ENCODE data around the gene RABL2A.
"Not testable (repeated sequence)": the region's sequence is repeated elsewhere in the genome, so short reads cannot be mapped to it uniquely, and the experiment has no call there.

RABL2A gene

GRCh38 chr2:113626616-113627330 is at the start of gene RABL2A:
Gene RABL2A (plus strand): TSS chr2:113627266. CDS start chr2:113628607, 1,341 bp downstream.
- peak; percentile 67 to 68 for DNase-seq (ENCODE audit: low read depth in 2 of 2)

- not testable (repeated sequence) for DNase-seq (ENCODE audit: low read depth in 2 of 2)
Measured at GRCh38 chr2:113578508-113578907, 48.6 kb upstream of the RABL2A start.

- DNase-seq (ENCODE audit: low read depth in 2 of 2), result not testable (repeated sequence)
Measured at GRCh38 chr2:113582473-113582872, 44.6 kb upstream of the RABL2A start.

- peak; percentile 46 to 70 for DNase-seq (ENCODE audit: low read depth in 2 of 2)
Measured at GRCh38 chr2:113583521-113584225, 43.4 kb upstream of the RABL2A start.

- not testable (repeated sequence) for DNase-seq (ENCODE audit: low read depth in 2 of 2)
Measured at GRCh38 chr2:113584311-113585092, 42.6 kb upstream of the RABL2A start.

- peak; percentile 20 to 57 for DNase-seq (ENCODE audit: low read depth in 2 of 2)
Measured at GRCh38 chr2:113587201-113587600, 39.9 kb upstream of the RABL2A start.

- not testable (repeated sequence) for DNase-seq (ENCODE audit: low read depth in 2 of 2)
Measured at GRCh38 chr2:113589591-113589990, 37.5 kb upstream of the RABL2A start.

GRCh38 chr2:113591926-113592325 is 35.1 kb upstream of the RABL2A start:
- not testable (repeated sequence) for DNase-seq (ENCODE audit: low read depth in 2 of 2)

- not testable (repeated sequence) for DNase-seq (ENCODE audit: low read depth in 2 of 2)
Measured at GRCh38 chr2:113593280-113593679, 33.8 kb upstream of the RABL2A start.

- DNase-seq (ENCODE audit: low read depth in 2 of 2), result not testable (repeated sequence)
Measured at GRCh38 chr2:113595725-113596124, 31.3 kb upstream of the RABL2A start.

GRCh38 chr2:113597164-113597563 is 29.9 kb upstream of the RABL2A start:
- not testable (repeated sequence) for DNase-seq (ENCODE audit: low read depth in 2 of 2)

- not testable (repeated sequence) for DNase-seq (ENCODE audit: low read depth in 2 of 2)
Measured at GRCh38 chr2:113597572-113597971, 29.5 kb upstream of the RABL2A start.

GRCh38 chr2:113598180-113598579 is 28.9 kb upstream of the RABL2A start:
- not testable (repeated sequence) for DNase-seq (ENCODE audit: low read depth in 2 of 2)

- DNase-seq (ENCODE audit: low read depth in 2 of 2), result not testable (repeated sequence)
Measured at GRCh38 chr2:113598738-113599137, 28.3 kb upstream of the RABL2A start.

- DNase-seq (ENCODE audit: low read depth in 2 of 2), result not testable (repeated sequence)
Measured at GRCh38 chr2:113599208-113599607, 27.9 kb upstream of the RABL2A start.

- DNase-seq (ENCODE audit: low read depth in 2 of 2), result peak; percentile 12 to 21
Measured at GRCh38 chr2:113602040-113602769, 24.9 kb upstream of the RABL2A start.

GRCh38 chr2:113602869-113603466 is 24.1 kb upstream of the RABL2A start:
- DNase-seq (ENCODE audit: low read depth in 2 of 2), result no peak

- DNase-seq (ENCODE audit: low read depth in 2 of 2), result peak; percentile 67 to 80
Measured at GRCh38 chr2:113603467-113604084, 23.5 kb upstream of the RABL2A start.

GRCh38 chr2:113604085-113604477 is 23.0 kb upstream of the RABL2A start:
- DNase-seq (ENCODE audit: low read depth in 2 of 2), result peak; percentile 78 to 88

- not testable (repeated sequence) for DNase-seq (ENCODE audit: low read depth in 2 of 2)
Measured at GRCh38 chr2:113604661-113605060, 22.4 kb upstream of the RABL2A start.

- not testable (repeated sequence) for DNase-seq (ENCODE audit: low read depth in 2 of 2)
Measured at GRCh38 chr2:113606036-113606435, 21.0 kb upstream of the RABL2A start.
